IPS DF 6.9 (cell line): Measurements from ENCODE around the gene TLL1.

Experiments used
- DNase-seq: peaks from one replicate; pipeline ENCODE4 v3.0.0-alpha.2; 2013; ENCODE audit warnings: low read depth, low spot score
- H3K27ac ChIP-seq: one replicate; pipeline ENCODE4 v1.5.1; 2013; ENCODE audit warnings: low read length, control low read depth
- H3K27me3 ChIP-seq: 2 replicates; pipeline ENCODE4 v1.6.1; 2013; ENCODE audit warnings: mild to moderate bottlenecking, low read length; ENCODE audit not compliant: control insufficient read depth, insufficient read depth
- H3K36me3 ChIP-seq: 2 replicates; pipeline ENCODE4 v1.6.1; 2013; ENCODE audit warnings: low read length; ENCODE audit not compliant: control insufficient read depth, insufficient read depth
- H3K4me1 ChIP-seq: 2 replicates; pipeline ENCODE4 v1.6.1; 2013; ENCODE audit warnings: low read length; ENCODE audit not compliant: control insufficient read depth, insufficient read depth
- H3K4me3 ChIP-seq: 2 replicates; pipeline ENCODE4 v1.5.1; 2013; ENCODE audit warnings: mild to moderate bottlenecking, low read length
- H3K9me3 ChIP-seq: 2 replicates; pipeline ENCODE4 v1.6.1; 2013; ENCODE audit warnings: low read length, inconsistent platforms; ENCODE audit not compliant: control insufficient read depth, insufficient read depth
- WGBS: extraction: QIAGEN DNeasy Blood & Tissue Kit; methylation state at CpG from one replicate; pipeline ENCODE4 v1.1.7; 2013; ENCODE audit warnings: mixed read lengths, missing lambda C conversion rate; ENCODE audit not compliant: insufficient read length, insufficient coverage; 5-methylcytosine and 5-hydroxymethylcytosine counted together

TLL1 gene

GRCh38 chr4:166077782-166078181 is 204.7 kb downstream of the TLL1 start:
- Histone ChIP-seq H3K36me3 (no peaks in the 10 kb centered on the region), H3K9me3 (no peaks in the 10 kb centered on the region), H3K27me3 (no peaks in the 10 kb centered on the region), H3K27ac (no peak overlapping the region), H3K4me3 (no peak overlapping the region), H3K4me1 (no peaks in the 10 kb centered on the region)
- WGBS: no CpG with 5 or more reads among the region's 4 CpGs
- DNase-seq: no peak

- DNase-seq: no peak
- no CpG with 5 or more reads among the region's 3 CpGs for WGBS
- Histone ChIP-seq H3K27ac (no peak overlapping the region), H3K4me1 (no peaks in the 10 kb centered on the region), H3K36me3 (no peaks in the 10 kb centered on the region), H3K27me3 (no peaks in the 10 kb centered on the region), H3K9me3 (no peaks in the 10 kb centered on the region), H3K4me3 (no peak overlapping the region)
Measured at GRCh38 chr4:166078383-166078782, 205.3 kb downstream of the TLL1 start.

DNA sequence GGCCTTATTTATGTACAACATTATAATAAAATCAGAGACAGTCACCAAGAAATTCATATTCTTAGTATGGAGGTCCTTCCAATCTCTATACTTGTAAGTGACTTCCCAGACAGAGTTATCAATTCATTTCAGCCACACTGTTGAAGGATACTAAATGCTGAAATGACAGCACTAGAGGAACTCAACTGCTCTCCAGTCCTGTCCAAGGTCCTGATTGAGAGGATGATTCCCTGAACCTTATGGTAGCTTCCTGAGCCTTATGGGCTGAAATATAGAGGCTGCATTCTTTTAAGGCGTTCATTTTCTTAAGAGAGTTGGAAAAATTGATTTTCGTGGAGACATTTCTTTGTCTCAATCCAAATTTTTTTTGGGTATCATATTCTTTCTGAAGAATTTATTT is 205.9 kb downstream of the TLL1 start:
- no peak overlapping the region for H3K27ac ChIP-seq

GRCh38 chr4:166087569-166087968 is 214.5 kb downstream of the TLL1 start:
- DNase-seq: no peak
- no peaks in the 10 kb centered on the region for H3K4me1 ChIP-seq
- no peaks in the 10 kb centered on the region for H3K27me3 ChIP-seq
- H3K9me3 ChIP-seq: no peaks in the 10 kb centered on the region
- H3K36me3 ChIP-seq: no peaks in the 10 kb centered on the region
- no CpG with 5 or more reads among the region's 2 CpGs for WGBS
- no peak overlapping the region for H3K4me3 ChIP-seq
- no peak overlapping the region for H3K27ac ChIP-seq

More for the DNA sequence above, 205.9 kb downstream of the TLL1 start:
- no peaks in the 10 kb centered on the region for H3K27me3 ChIP-seq
- no CpG with 5 or more reads among the region's 2 CpGs for WGBS
- H3K4me1 ChIP-seq: no peaks in the 10 kb centered on the region
- no peak for DNase-seq
- no peak overlapping the region for H3K4me3 ChIP-seq
- no peaks in the 10 kb centered on the region for H3K9me3 ChIP-seq
- no peaks in the 10 kb centered on the region for H3K36me3 ChIP-seq

DNA sequence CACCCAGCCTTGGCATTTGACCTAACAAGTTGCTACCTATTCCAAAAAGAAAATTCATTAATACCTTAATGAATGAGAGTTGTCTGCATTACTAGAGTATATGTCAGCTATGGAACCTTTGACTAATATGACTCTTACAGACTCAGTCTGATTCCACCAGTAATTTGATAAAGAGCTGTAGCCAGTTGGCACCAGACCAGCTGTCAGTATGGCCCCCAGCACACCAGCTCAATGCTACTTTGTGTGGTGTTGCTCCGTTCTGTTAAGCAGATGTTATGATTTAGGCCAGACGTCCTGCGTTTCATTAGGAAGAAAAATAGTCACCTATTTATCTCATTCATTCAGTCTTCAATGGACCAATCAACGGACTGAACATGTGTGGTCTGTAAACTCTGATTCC is 215.5 kb downstream of the TLL1 start:
- Histone ChIP-seq H3K27me3 (no peaks in the 10 kb centered on the region), H3K4me3 (no peak overlapping the region), H3K4me1 (no peaks in the 10 kb centered on the region), H3K27ac (no peak overlapping the region), H3K36me3 (no peaks in the 10 kb centered on the region), H3K9me3 (no peaks in the 10 kb centered on the region)
- WGBS: no CpG with 5 or more reads among the region's 4 CpGs
- no peak for DNase-seq

DNA sequence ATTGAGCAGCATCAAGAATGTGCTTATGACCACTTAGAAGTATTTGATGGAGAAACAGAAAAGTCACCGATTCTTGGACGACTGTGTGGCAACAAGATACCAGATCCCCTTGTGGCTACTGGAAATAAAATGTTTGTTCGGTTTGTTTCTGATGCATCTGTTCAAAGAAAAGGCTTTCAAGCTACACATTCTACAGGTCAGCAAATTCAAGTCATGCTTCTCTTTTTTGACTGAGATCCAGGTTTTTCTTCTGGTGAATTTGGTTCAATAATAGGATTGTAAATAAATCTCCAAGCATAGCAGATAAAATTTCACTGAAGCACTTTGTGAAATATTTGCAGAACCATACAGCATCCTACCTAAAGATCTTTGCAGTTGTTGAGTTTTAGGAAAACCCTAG is 218.1 kb downstream of the TLL1 start:
- DNase-seq: no peak
- H3K27me3 ChIP-seq: no peaks in the 10 kb centered on the region
- H3K4me1 ChIP-seq: no peaks in the 10 kb centered on the region
- H3K4me3 ChIP-seq: no peak overlapping the region
- H3K9me3 ChIP-seq: no peaks in the 10 kb centered on the region
- no peak overlapping the region for H3K27ac ChIP-seq
- no CpG with 5 or more reads among the region's 3 CpGs for WGBS
- H3K36me3 ChIP-seq: no peaks in the 10 kb centered on the region

GRCh38 chr4:166091912-166092510 is 219.0 kb downstream of the TLL1 start:
- H3K27ac ChIP-seq: no peak overlapping the region
- DNase-seq: no peak
- no peaks in the 10 kb centered on the region for H3K27me3 ChIP-seq
- no peaks in the 10 kb centered on the region for H3K9me3 ChIP-seq
- no peaks in the 10 kb centered on the region for H3K4me1 ChIP-seq
- no peak overlapping the region for H3K4me3 ChIP-seq
- H3K36me3 ChIP-seq: no peaks in the 10 kb centered on the region
- no CpG with 5 or more reads among the region's 2 CpGs for WGBS

- Histone ChIP-seq H3K27ac (no peak overlapping the region), H3K9me3 (no peaks in the 10 kb centered on the region), H3K27me3 (no peaks in the 10 kb centered on the region), H3K4me1 (no peaks in the 10 kb centered on the region), H3K4me3 (no peak overlapping the region), H3K36me3 (no peaks in the 10 kb centered on the region)
- DNase-seq: no peak
- no CpG with 5 or more reads among the region's 7 CpGs for WGBS
Measured at GRCh38 chr4:166092797-166093290, 219.8 kb downstream of the TLL1 start.

DNA sequence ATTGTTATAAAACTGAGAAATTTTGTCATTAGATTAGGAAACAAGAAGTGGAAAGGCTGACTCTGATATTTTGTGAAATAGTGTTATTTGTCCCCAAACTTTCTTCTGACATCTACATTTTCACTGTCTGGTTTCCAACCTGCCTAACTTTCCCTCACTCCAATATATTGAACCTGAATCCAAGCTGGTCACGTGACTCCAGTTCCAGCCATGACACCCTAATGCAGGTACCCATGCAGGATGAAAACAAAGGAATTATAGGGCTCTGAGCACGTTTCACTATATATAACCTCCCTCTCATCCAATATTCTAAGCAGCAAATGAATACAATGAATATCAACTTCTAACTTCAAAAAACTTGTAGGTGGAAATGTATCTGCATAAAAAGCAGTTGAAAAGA is 231.6 kb downstream of the TLL1 start:
- no peaks in the 10 kb centered on the region for H3K36me3 ChIP-seq
- H3K27ac ChIP-seq: no peak overlapping the region
- H3K27me3 ChIP-seq: no peaks in the 10 kb centered on the region
- H3K4me1 ChIP-seq: no peaks in the 10 kb centered on the region
- H3K9me3 ChIP-seq: no peaks in the 10 kb centered on the region
- H3K4me3 ChIP-seq: no peak overlapping the region
- DNase-seq: no peak
- WGBS: no CpG with 5 or more reads among the region's 2 CpGs

DNA sequence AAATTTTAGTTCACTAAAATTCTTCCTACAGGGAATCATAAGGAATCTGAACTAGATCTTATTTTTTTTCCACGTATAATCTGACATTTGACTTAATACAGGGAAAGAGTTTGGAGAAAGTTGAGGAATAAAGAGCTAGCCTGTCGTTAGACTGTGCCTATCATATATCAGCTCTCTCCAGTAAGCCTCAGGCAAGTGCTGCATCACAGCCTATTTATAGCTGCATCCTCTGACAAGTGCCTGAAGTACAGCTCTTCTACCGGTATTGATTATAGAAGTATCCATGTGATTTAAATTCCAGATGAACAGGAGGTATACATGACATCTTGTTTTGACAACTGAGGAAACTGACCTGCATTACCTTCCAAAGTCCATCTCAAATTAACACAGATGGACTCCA is 248.9 kb downstream of the TLL1 start:
- DNase-seq: no peak
- Histone ChIP-seq H3K36me3 (no peaks in the 10 kb centered on the region), H3K9me3 (no peaks in the 10 kb centered on the region), H3K4me1 (no peaks in the 10 kb centered on the region), H3K27ac (no peak overlapping the region), H3K27me3 (no peaks in the 10 kb centered on the region), H3K4me3 (no peak overlapping the region)
- WGBS: no CpG with 5 or more reads among the region's 3 CpGs

- H3K9me3 ChIP-seq: no peaks in the 10 kb centered on the region
- H3K36me3 ChIP-seq: no peaks in the 10 kb centered on the region
- DNase-seq: no peak
- no peak overlapping the region for H3K4me3 ChIP-seq
- no peaks in the 10 kb centered on the region for H3K4me1 ChIP-seq
- no peak overlapping the region for H3K27ac ChIP-seq
- H3K27me3 ChIP-seq: no peaks in the 10 kb centered on the region
Measured at GRCh38 chr4:166123546-166123945, 250.5 kb downstream of the TLL1 start.
